ENCODE measurements around the gene NDUFA6.
A peak's percentile ranks its signal among the peaks of the same experiment; 100 is the strongest.

NDUFA6 gene

DNA sequence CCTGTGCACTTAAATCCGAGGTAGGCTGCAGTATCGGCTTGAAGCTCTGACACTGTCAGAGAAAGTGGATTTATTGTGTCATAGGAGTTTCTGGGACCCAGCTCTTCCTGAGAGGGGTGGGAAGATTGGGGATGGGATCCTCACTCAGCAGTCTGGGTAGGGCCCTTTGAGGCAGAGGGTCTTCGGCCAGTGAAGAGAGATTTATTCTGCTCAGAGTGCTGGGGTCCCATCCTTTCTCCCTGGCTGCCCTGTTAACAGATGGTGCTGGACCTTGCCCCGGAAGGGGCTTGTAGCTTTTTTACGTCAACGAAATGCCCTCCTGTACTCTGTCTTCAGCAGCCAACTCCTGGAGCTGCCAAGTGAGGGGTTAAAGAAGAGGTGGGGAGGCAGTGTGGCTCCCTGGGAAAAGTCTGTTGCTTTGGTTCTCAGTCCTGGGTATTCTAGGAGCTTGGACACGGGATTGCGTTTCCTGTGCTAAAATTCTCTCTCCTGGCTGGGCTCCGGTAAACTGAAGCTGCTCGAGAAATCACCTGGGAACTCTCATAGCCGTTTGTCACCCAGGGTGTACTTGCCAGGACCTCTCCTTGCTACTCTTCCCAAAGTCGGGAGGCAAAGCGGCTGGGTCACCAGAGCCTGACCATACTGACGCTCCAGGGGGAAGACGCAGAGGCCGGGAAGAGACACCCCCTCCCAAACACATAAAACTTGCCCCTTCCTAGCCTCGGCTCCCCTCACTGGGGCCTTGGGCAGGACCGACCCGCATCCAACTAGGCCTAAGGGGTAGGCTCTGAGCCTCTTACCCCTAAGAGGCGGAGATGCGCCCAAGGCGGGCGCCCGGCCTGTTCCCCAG lies 11.9 kb downstream of the NDUFA6 start:
- TF ChIP-seq CTCF (IDR thresholded peaks at IDR 0.05; ENCODE audit: insufficient read depth, low read length, missing control alignments), result no peak
- H3K4me3 ChIP-seq (ENCODE audit: low read depth, low read length), result peak overlapping the region; percentile 49
- DNase-seq (ENCODE audit: low read depth, low spot score), result no peak
- ChIA-PET CTCF (interaction anchor here (0.8 to 4.6 kb wide), 6 partner anchors 9 to 396 kb away, joined by 3 to 44 read pairs (median 6); partner anchors contain the start of gene NDUFA6), POLR2A (interaction anchor here (0.9 to 1.0 kb wide), 2 partner anchors 9 to 12 kb away, joined by 3 to 4 read pairs; partner anchors contain the start of gene NDUFA6)

DNA sequence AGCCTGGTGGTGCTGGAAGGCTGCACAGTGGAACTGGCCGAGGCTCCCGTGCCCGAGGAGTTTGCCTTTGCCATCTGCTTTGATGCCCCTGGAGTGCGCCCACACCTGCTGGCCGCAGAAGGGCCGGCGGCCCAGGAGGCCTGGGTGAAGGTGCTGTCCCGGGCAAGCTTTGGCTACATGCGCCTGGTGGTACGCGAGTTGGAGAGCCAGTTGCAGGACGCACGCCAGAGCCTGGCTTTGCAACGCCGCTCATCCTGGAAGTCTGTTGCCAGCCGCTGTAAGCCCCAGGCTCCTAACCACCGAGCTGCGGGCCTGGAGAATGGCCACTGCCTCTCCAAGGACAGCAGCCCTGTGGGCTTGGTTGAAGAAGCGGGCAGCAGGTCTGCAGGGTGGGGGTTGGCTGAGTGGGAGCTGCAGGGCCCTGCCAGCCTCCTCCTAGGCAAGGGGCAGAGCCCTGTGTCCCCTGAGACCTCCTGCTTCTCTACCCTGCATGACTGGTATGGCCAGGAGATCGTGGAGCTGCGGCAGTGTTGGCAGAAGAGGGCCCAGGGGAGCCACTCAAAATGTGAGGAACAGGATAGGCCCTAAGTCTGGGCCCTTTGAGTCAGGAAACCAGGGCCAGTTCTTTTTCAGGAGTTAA lies 13.0 kb downstream of the NDUFA6 start:
- no peak for DNase-seq (ENCODE audit: low read depth, low spot score)
- ChIA-PET CTCF (interaction anchor here (1.2 to 4.6 kb wide), 3 partner anchors 8 to 361 kb away, joined by 3 to 44 read pairs (median 8); partner anchors contain the start of gene NDUFA6), POLR2A (no interaction called here)
- no peak for TF ChIP-seq CTCF (IDR thresholded peaks at IDR 0.05; ENCODE audit: insufficient read depth, low read length, missing control alignments)
- H3K4me3 ChIP-seq (ENCODE audit: low read depth, low read length), result no peak overlapping the region

DNA sequence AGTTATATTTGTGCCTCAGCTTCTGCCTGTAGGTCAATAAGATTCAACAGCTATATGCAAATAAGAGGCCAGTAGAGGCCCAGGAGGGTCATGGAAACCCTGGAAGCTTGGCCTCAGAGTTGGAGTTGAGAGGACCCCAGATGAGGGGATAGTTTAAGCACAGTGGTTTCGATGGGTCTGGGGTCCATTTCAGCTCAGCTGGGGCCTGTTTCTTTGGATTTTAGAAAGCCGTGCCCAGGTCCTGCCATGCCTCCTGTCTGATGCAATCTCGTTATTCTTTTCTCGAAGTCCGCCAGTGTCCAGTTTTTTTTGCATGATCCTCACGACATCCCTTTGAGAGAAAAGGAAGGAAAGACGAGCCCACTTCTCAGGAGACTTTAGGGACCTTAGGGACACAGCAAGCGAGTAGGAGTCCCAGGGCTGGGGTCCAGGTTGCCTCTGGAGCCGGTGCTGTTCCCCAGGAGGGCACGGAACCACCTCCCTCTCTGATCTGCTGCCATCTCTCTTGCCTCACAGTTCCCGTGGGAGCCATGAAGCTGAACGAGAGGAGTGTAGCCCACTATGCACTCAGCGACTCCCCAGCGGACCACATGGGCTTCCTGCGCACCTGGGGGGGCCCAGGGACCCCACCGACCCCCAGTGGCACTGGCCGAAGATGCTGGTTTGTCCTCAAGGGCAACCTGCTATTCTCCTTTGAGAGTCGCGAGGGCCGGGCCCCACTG lies 13.6 kb downstream of the NDUFA6 start:
- no peak for DNase-seq (ENCODE audit: low read depth, low spot score)
- ChIA-PET POLR2A (no interaction called here), CTCF (interaction anchor here (1.1 to 2.0 kb wide), 3 partner anchors 15 to 362 kb away, joined by 3 to 14 read pairs (median 4); no protein-coding TSS in a partner anchor)
- no peak overlapping the region for H3K4me3 ChIP-seq (ENCODE audit: low read depth, low read length)
- no peak for TF ChIP-seq CTCF (IDR thresholded peaks at IDR 0.05; ENCODE audit: insufficient read depth, low read length, missing control alignments)

DNA sequence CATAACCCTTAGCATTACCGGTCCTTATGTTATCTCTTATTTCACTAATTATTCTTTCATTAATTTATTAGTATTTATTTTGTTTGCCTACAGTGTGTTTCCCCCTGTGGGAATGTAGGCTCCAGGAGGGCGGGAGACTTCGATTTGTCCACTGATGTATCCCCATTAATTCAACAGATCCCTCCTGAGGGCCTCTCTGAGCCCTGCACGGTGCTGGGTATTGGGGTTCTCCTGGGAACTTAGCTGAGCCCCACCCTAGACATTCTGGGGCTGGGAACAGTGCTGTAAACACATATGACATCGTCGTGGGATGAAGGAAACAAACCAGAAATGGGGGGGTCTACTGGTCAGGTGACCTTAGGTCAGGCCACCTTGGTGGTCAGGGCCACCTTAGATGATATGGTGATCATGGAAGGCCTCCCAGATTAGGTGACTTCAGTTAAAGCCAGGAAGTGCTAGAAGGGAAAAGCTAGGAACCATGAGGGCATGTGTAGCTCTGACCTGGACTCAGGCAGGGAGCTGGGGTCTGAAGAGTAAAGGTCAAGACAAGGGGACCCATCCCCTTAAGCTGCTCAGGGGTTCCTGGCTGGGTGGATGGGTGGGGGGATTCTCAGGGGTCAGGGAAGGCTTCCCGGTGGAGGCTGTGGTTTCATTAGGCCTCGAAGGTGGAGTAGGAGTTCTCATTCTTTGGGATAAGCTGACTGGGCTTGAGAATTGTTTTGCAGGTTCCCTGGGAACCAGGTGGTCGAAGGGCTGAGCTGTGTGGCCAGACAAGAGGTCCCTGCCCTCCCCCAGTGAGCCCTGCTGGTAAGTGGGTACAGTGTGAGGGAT lies 15.5 kb downstream of the NDUFA6 start:
- POLR2A ChIA-PET, result interaction anchor here (0.7 kb wide), 1 partner anchor 80 kb away, joined by 6 read pairs; no protein-coding TSS in a partner anchor
- peak overlapping the region; percentile 69 for H3K4me3 ChIP-seq (ENCODE audit: low read depth, low read length)
- no peak for DNase-seq (ENCODE audit: low read depth, low spot score)
- CTCF ChIA-PET, result interaction anchor here (1.1 to 2.0 kb wide), 4 partner anchors 14 to 378 kb away, joined by 3 to 14 read pairs (median 4); no protein-coding TSS in a partner anchor
- no peak for TF ChIP-seq CTCF (IDR thresholded peaks at IDR 0.05; ENCODE audit: insufficient read depth, low read length, missing control alignments)

DNA sequence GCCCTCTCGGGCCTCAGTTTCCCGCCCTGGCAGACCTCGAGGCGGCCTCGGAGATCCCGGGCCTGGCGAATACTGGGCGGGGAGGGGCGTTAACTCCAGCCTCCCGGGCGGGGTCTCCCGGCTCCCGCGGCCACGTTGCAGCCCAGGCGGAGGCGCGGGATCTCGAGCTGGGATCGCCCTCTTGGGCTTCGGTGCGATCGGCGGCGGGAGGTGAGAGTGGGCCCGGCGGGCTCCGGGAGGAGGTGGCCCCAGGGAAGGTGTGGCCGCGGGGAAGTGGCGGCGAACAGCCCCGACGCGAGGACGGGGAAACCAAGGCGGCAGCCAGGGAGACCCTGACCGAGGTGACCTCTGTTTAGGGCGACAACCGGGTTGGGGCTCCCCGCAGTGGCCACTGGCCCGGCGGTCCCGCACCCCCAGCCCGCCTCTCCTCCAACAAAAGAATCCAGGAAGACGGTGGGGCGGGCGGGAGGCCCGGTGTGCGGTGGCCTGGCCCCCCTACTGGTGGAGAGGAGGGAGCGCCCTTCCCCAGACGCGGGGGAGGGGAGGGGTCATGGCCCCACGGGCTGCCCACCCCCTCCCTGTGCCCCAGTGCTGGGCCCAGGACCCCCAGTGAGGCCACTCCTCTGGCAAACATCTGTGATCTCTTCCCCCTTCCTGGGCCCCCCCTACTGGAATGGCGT lies 16.3 kb downstream of the NDUFA6 start, which contains the start of gene PHETA2:
Gene PHETA2, plus strand, starts transcription at position 117 of the 680 bp plus-strand sequence. CDS start 3,046 bp downstream, outside the sequence.
- CTCF ChIA-PET, result interaction anchor here (0.5 kb wide), 1 partner anchor 365 kb away, joined by 3 read pairs; no protein-coding TSS in a partner anchor
- no peak for DNase-seq (ENCODE audit: low read depth, low spot score)
- peak within 1 kb of the TSS; percentile 69 for H3K4me3 ChIP-seq (ENCODE audit: low read depth, low read length)
- POLR2A ChIA-PET, result no interaction called here
- peak; percentile 68 for TF ChIP-seq CTCF (IDR thresholded peaks at IDR 0.05; ENCODE audit: insufficient read depth, low read length, missing control alignments)

Data from AG04449 (cell line).